Ectodermal cell (in vitro differentiated cells): ENCODE measurements around the gene MBD3L4.

Experiments used
- H3K27ac ChIP-seq: 2 replicates; pipeline ENCODE4 v1.7.0; 2013; ENCODE audit warnings: mild to moderate bottlenecking, low read depth, low read length; ENCODE audit not compliant: insufficient read depth, poor library complexity, severe bottlenecking
- H3K27me3 ChIP-seq: 2 replicates; pipeline ENCODE4 v1.7.0; 2013; ENCODE audit warnings: mild to moderate bottlenecking, low read length; ENCODE audit not compliant: insufficient read depth, control insufficient read depth, poor library complexity, severe bottlenecking
- H3K36me3 ChIP-seq: one replicate; pipeline ENCODE4 v1.7.0; 2013; ENCODE audit warnings: low read length; ENCODE audit not compliant: control insufficient read depth, insufficient read depth
- H3K4me1 ChIP-seq: one replicate; pipeline ENCODE4 v1.7.0; 2013; ENCODE audit warnings: low read length; ENCODE audit not compliant: control insufficient read depth, insufficient read depth
- H3K4me3 ChIP-seq: 2 replicates; pipeline ENCODE4 v1.7.0; 2013; ENCODE audit warnings: low read depth, low read length, control low read depth; ENCODE audit not compliant: insufficient read depth
- H3K9me3 ChIP-seq: 2 replicates; pipeline ENCODE4 v1.7.0; 2013; ENCODE audit warnings: mild to moderate bottlenecking, low read length, moderate library complexity; ENCODE audit not compliant: control insufficient read depth
- WGBS, 2 experiments: methylation state at CpG; one replicate each; pipeline ENCODE4 v1.1.7; 2013; ENCODE audit warnings: missing lambda C conversion rate in 2 of 2; 5-methylcytosine and 5-hydroxymethylcytosine counted together

Gene MBD3L4

GRCh38 chr19:7007859-7008258 is 32.1 kb downstream of the MBD3L4 start:
- no peak overlapping the region for H3K4me3 ChIP-seq
- H3K36me3 ChIP-seq: no peaks in the 10 kb centered on the region
- H3K4me1 ChIP-seq: no peaks in the 10 kb centered on the region
- H3K27me3 ChIP-seq: no peaks in the 10 kb centered on the region
- 53 to 59% methylated on average over 4 of the region's 4 CpGs for WGBS, 2 experiments
- H3K27ac ChIP-seq: no peak overlapping the region
- H3K9me3 ChIP-seq: peaks cover 2% of the 10 kb centered on the region

- no peak overlapping the region for H3K4me3 ChIP-seq
- no peaks in the 10 kb centered on the region for H3K4me1 ChIP-seq
- no peaks in the 10 kb centered on the region for H3K27me3 ChIP-seq
- H3K27ac ChIP-seq: no peak overlapping the region
- peaks cover 2% of the 10 kb centered on the region for H3K9me3 ChIP-seq
- 68 to 69% methylated on average over 11 of the region's 11 CpGs for WGBS, 2 experiments
- H3K36me3 ChIP-seq: no peaks in the 10 kb centered on the region
Measured at GRCh38 chr19:7006135-7006704, 33.8 kb downstream of the MBD3L4 start.

GRCh38 chr19:7004313-7004931 is 35.6 kb downstream of the MBD3L4 start:
- Histone ChIP-seq H3K9me3 (peaks cover 5% of the 10 kb centered on the region), H3K4me3 (no peak overlapping the region), H3K4me1 (no peaks in the 10 kb centered on the region), H3K36me3 (no peaks in the 10 kb centered on the region), H3K27ac (no peak overlapping the region), H3K27me3 (no peaks in the 10 kb centered on the region)
- WGBS, 2 experiments: 83 to 87% methylated on average over 15 to 17 of the region's 18 CpGs

GRCh38 chr19:7000816-7001215 is 39.2 kb downstream of the MBD3L4 start:
- peaks cover 5% of the 10 kb centered on the region for H3K9me3 ChIP-seq

GRCh38 chr19:7000333-7000732 is 39.6 kb downstream of the MBD3L4 start:
- Histone ChIP-seq H3K4me1 (no peaks in the 10 kb centered on the region), H3K27me3 (no peaks in the 10 kb centered on the region), H3K9me3 (peaks cover 5% of the 10 kb centered on the region), H3K27ac (no peak overlapping the region), H3K4me3 (no peak overlapping the region), H3K36me3 (no peaks in the 10 kb centered on the region)
- WGBS, 2 experiments: 64% methylated on average over 3 of the region's 3 CpGs

More at GRCh38 chr19:7000816-7001215, 39.2 kb downstream of the MBD3L4 start:
- H3K4me3 ChIP-seq: no peak overlapping the region
- no peaks in the 10 kb centered on the region for H3K4me1 ChIP-seq
- no peaks in the 10 kb centered on the region for H3K36me3 ChIP-seq
- 67 to 78% methylated on average over 1 of the region's 1 CpG for WGBS, 2 experiments
- no peaks in the 10 kb centered on the region for H3K27me3 ChIP-seq
- H3K27ac ChIP-seq: no peak overlapping the region

GRCh38 chr19:6999933-7000332 is 40.0 kb downstream of the MBD3L4 start:
- H3K27ac ChIP-seq: no peak overlapping the region
- no peaks in the 10 kb centered on the region for H3K36me3 ChIP-seq
- no peaks in the 10 kb centered on the region for H3K27me3 ChIP-seq
- H3K4me1 ChIP-seq: no peaks in the 10 kb centered on the region
- no peak overlapping the region for H3K4me3 ChIP-seq
- H3K9me3 ChIP-seq: peaks cover 9% of the 10 kb centered on the region
- 56 to 65% methylated on average over 7 of the region's 7 CpGs for WGBS, 2 experiments

GRCh38 chr19:6997679-6998445 is 42.1 kb downstream of the MBD3L4 start:
- Histone ChIP-seq H3K36me3 (no peaks in the 10 kb centered on the region), H3K27me3 (no peaks in the 10 kb centered on the region), H3K4me1 (no peaks in the 10 kb centered on the region), H3K9me3 (peaks cover 17% of the 10 kb centered on the region), H3K27ac (no peak overlapping the region), H3K4me3 (no peak overlapping the region)
- 86 to 87% methylated on average over 15 of the region's 15 CpGs for WGBS, 2 experiments

- 65 to 68% methylated on average over 4 of the region's 4 CpGs for whole genome bisulfite sequencing, 2 experiments
- Histone ChIP-seq H3K9me3 (peaks cover 17% of the 10 kb centered on the region), H3K27me3 (no peaks in the 10 kb centered on the region), H3K4me3 (no peak overlapping the region), H3K27ac (no peak overlapping the region), H3K4me1 (no peaks in the 10 kb centered on the region), H3K36me3 (no peaks in the 10 kb centered on the region)
Measured at GRCh38 chr19:6996810-6997209, 43.2 kb downstream of the MBD3L4 start.

GRCh38 chr19:6995054-6995453 is 44.9 kb downstream of the MBD3L4 start:
- Histone ChIP-seq H3K4me3 (no peak overlapping the region), H3K27ac (no peak overlapping the region), H3K27me3 (no peaks in the 10 kb centered on the region), H3K9me3 (peaks cover 16% of the 10 kb centered on the region), H3K4me1 (no peaks in the 10 kb centered on the region), H3K36me3 (no peaks in the 10 kb centered on the region)
- WGBS, 2 experiments: 40% methylated on average over 1 of the region's 1 CpG

- no peaks in the 10 kb centered on the region for H3K36me3 ChIP-seq
- H3K9me3 ChIP-seq: peaks cover 9% of the 10 kb centered on the region
- no peaks in the 10 kb centered on the region for H3K4me1 ChIP-seq
- no peak overlapping the region for H3K4me3 ChIP-seq
- H3K27ac ChIP-seq: no peak overlapping the region
- 61 to 70% methylated on average over 3 of the region's 3 CpGs for WGBS, 2 experiments
- H3K27me3 ChIP-seq: no peaks in the 10 kb centered on the region
Measured at GRCh38 chr19:6988257-6988656, 51.7 kb downstream of the MBD3L4 start.
